Ovary (tissue), 9 donors: ENCODE results near the gene FAM53A. TPM values are rescaled to one million over a fixed set of nuclear protein-coding genes. Genes with fewer than 3 reads are reported as not detected.

Experiments used
- DNase-seq, 5 donors: peaks; one replicate each; pipeline ENCODE4 v3.0.0-alpha.2; 2019 to 2020
- H3K27ac ChIP-seq, 2 donors: fragments of 200-600 bp; one replicate each; pipeline versions ENCODE4 v1.5.1 to v1.8.0; 2019 to 2022
- H3K27me3 ChIP-seq: fragments of 200-600 bp; one replicate; pipeline ENCODE4 v1.8.0; 2022
- H3K36me3 ChIP-seq: fragments of 200-600 bp; sonication (generic); one replicate; pipeline ENCODE4 v1.5.1; 2019
- H3K4me1 ChIP-seq: one replicate; pipeline ENCODE4 v1.8.1; 2013; ENCODE audit warnings: mild to moderate bottlenecking, moderate library complexity; ENCODE audit not compliant: insufficient read depth
- H3K4me3 ChIP-seq: fragments of 200-600 bp; sonication (generic); one replicate; pipeline ENCODE4 v1.5.1; 2017
- H3K9me3 ChIP-seq, 2 donors: fragments of 200-600 bp in 1 of 2; sonication (generic) in 1 of 2; one replicate each; pipeline versions ENCODE4 v1.5.1 to v1.8.1; 2013 to 2019; ENCODE audit warnings: mild to moderate bottlenecking in 1 of 2, moderate library complexity in 1 of 2
- CTCF ChIP-seq, 3 donors: fragments of 450-650 bp in 2 of 3; fragments of 200-600 bp in 1 of 3; IDR thresholded peaks; one replicate each; pipeline versions ENCODE4 v1.5.1 to v1.8.0; 2016 to 2022; ENCODE audit warnings: antibody characterized with exemption in 3 of 3, mild to moderate bottlenecking in 1 of 3
- EP300 ChIP-seq: sonication (generic); formaldehyde crosslinking; IDR thresholded peaks from one replicate; pipeline ENCODE4 v1.6.1; 2017; ENCODE audit warnings: antibody characterized with exemption
- POLR2A ChIP-seq: fragments of 450-650 bp; IDR thresholded peaks from one replicate; pipeline ENCODE4 v1.6.1; 2017; ENCODE audit warnings: antibody characterized with exemption, mild to moderate bottlenecking, moderate library complexity
- WGBS, 3 donors: extraction: QIAGEN DNeasy Blood & Tissue Kit in 1 of 3; methylation state at CpG; one replicate each; pipeline versions ENCODE4 v1.1.5 to v1.1.7; 2013 to 2017; 5-methylcytosine and 5-hydroxymethylcytosine counted together
- intact Hi-C, 4 donors: fragments of 100-400 bp; cut with DNase I; formaldehyde crosslinking; loops; one replicate each; pipeline versions ENCODE4 v1.11.0 to v1.15.1; 2022 to 2023
- polyA plus RNA-seq, 2 donors: library from polyadenylated mRNA; stranded (reverse); fragments of 200-250 nt in 1 of 2; fragments of 350-450 nt in 1 of 2; fragmentation: Illumina TruSeq in 1 of 2; extraction: RNeasy Lipid Tissue Mini Kit (QIAGEN cat#74804) in 1 of 2; gene quantifications; one replicate each; pipeline ENCODE4 v1.2.3, GENCODE V29; 2013 to 2014
- total RNA-seq, 7 donors: library from RNA; depleted of rRNA in 2 of 7; stranded (reverse); fragments of >200 nt in 2 of 7; fragmentation: NEBNext Ultra II Directional in 3 of 7; extraction: Animal tissue kit (Norgen Biotek cat#: 25700) in 3 of 7; gene quantifications; one replicate each; pipeline versions ENCODE4 v1.1.0 to v1.2.4, GENCODE V29; 2016 to 2023
- donor health status: DM: no; HTN: no; CAD: no; lungs with moderate emphysema.
- donor health status: DM: no; HTN: no; CAD: no.
- donor health status: Bipolar disorder and iron deficiency.
- donor health status: DM: yes; HTN: yes; CAD: no.
- donor health status: DM: no; HTN: no; CAD: no.
- donor health status: DM: yes; HTN: yes; CAD: no.

Gene FAM53A
- total and polyA plus RNA-seq, 9 donors, result 0.32 to 5.1 (median 2.4) TPM

GRCh38 chr4:1684506-1685234 lies 557 bp upstream of the FAM53A start:
- 13 to 38% (median 18%) methylated on average over 18 to 66 of the region's 66 CpGs for WGBS, 3 donors
- no peaks in the 10 kb centered on the region for H3K9me3 ChIP-seq
- intact Hi-C loops, result no loop called here
- peaks cover 4% of the 10 kb centered on the region for H3K4me1 ChIP-seq
- H3K27me3 ChIP-seq, result no peaks in the 10 kb centered on the region
- no peaks in the 10 kb centered on the region for H3K36me3 ChIP-seq
- no peak for TF ChIP-seq EP300
- no peak for TF ChIP-seq CTCF (IDR thresholded peaks at IDR 0.05)
- no peak for TF ChIP-seq POLR2A
- H3K4me3 ChIP-seq, result peak overlapping the region; percentile 32
- peak; percentile 42 to 97 (median 95) for DNase-seq
- peak overlapping the region; percentile 63 to 78 for H3K27ac ChIP-seq

GRCh38 chr4:1683261-1683735 lies 815 bp downstream of the FAM53A start:
- intact Hi-C loops, result no loop called here
- Histone ChIP-seq H3K4me1 (peaks cover 4% of the 10 kb centered on the region), H3K36me3 (no peaks in the 10 kb centered on the region), H3K27me3 (no peaks in the 10 kb centered on the region), H3K9me3 (no peaks in the 10 kb centered on the region), H3K4me3 (peak overlapping the region; percentile 55), H3K27ac (peak overlapping the region; percentile 59 to 80)
- DNase-seq, result peak in 3 of 5 donors; percentile 45 to 67 (median 62)
- 1 to 2% (median 2%) methylated on average over 13 of the region's 13 CpGs for WGBS, 3 donors
- no peak for TF ChIP-seq EP300
- no peak for TF ChIP-seq CTCF (IDR thresholded peaks at IDR 0.05)
- TF ChIP-seq POLR2A, result no peak

GRCh38 chr4:1682860-1683259 lies 1.3 kb downstream of the FAM53A start:
- peak in 1 of 5 donors; percentile 13 for DNase-seq
- Histone ChIP-seq H3K36me3 (no peaks in the 10 kb centered on the region), H3K4me1 (peaks cover 4% of the 10 kb centered on the region), H3K9me3 (no peaks in the 10 kb centered on the region), H3K27ac (peak overlapping the region in 1 of 2 donors; percentile 80), H3K27me3 (no peaks in the 10 kb centered on the region), H3K4me3 (no peak overlapping the region)
- no peak for TF ChIP-seq POLR2A
- TF ChIP-seq CTCF (IDR thresholded peaks at IDR 0.05), result no peak
- TF ChIP-seq EP300, result no peak
- WGBS, 3 donors, result 78 to 87% (median 84%) methylated on average over 13 of the region's 13 CpGs
- intact Hi-C loops, result no loop called here

- no peaks in the 10 kb centered on the region for H3K4me1 ChIP-seq
- no peaks in the 10 kb centered on the region for H3K27me3 ChIP-seq
- intact Hi-C loops, result no loop called here
- H3K36me3 ChIP-seq, result no peaks in the 10 kb centered on the region
- no peak for DNase-seq
- no peak for TF ChIP-seq POLR2A
- no peak for TF ChIP-seq EP300
- TF ChIP-seq CTCF (IDR thresholded peaks at IDR 0.05), result no peak
- no peaks in the 10 kb centered on the region for H3K9me3 ChIP-seq
- H3K4me3 ChIP-seq, result no peak overlapping the region
- WGBS, 3 donors, result 79 to 82% (median 80%) methylated on average over 5 of the region's 5 CpGs
- H3K27ac ChIP-seq, result no peak overlapping the region
Measured at GRCh38 chr4:1678244-1678643, 5.9 kb downstream of the FAM53A start.
